OCI-LY7 (cell line): Measurements from ENCODE around the gene TMEM30B. TPM values are rescaled to one million over a fixed set of nuclear protein-coding genes. Genes with fewer than 3 reads are reported as not detected.

ENCODE experiments used
- BruUV-seq: library from RNA; stranded (reverse); fragments of 400-500 nt; replicated peaks from 2 replicates; lab custom pipeline; 2021; lab: Mats Ljungman, UMichigan
- CTCF ChIA-PET: fragments of 300-600 bp; sonication (Branson Sonifier 250); formaldehyde crosslinking; loops from one replicate; lab custom pipeline; 2022; ENCODE audit warnings: antibody characterized with exemption; ENCODE audit not compliant: unreplicated experiment; lab: Charles Lee
- POLR2A ChIA-PET: fragments of 300-600 bp; sonication (Branson Sonifier 250); formaldehyde crosslinking; loops from one replicate; lab custom pipeline; 2022; ENCODE audit warnings: antibody characterized with exemption; lab: Charles Lee
- DNase-seq: peaks from one replicate; pipeline ENCODE4 v3.0.0-alpha.2; 2015; ENCODE audit warnings: low spot score
- H2AFZ ChIP-seq: fragments of 200-600 bp; sonication (generic), shearing (Covaris generic); 2 replicates; pipeline ENCODE4 v1.6.1; 2014; ENCODE audit warnings: mild to moderate bottlenecking, antibody characterized with exemption, low read length, moderate library complexity
- H3K27ac ChIP-seq: fragments of 200-600 bp; sonication (generic); 2 replicates; pipeline ENCODE4 v1.5.1; 2014; ENCODE audit warnings: mixed run types, low read depth, mild to moderate bottlenecking, moderate library complexity, low read length, inconsistent platforms; ENCODE audit not compliant: poor library complexity, severe bottlenecking
- H3K36me3 ChIP-seq: fragments of 200-600 bp; sonication (generic); 2 replicates; pipeline ENCODE4 v1.6.1; 2014; ENCODE audit warnings: mild to moderate bottlenecking, antibody characterized with exemption, low read length, moderate library complexity, mixed read lengths; ENCODE audit not compliant: insufficient read depth
- H3K4me1 ChIP-seq: fragments of 200-600 bp; sonication (generic); 2 replicates; pipeline ENCODE4 v1.5.1; 2014; ENCODE audit warnings: mild to moderate bottlenecking, low read length; ENCODE audit not compliant: insufficient read depth, poor library complexity, severe bottlenecking
- H3K4me2 ChIP-seq: fragments of 200-600 bp; sonication (generic); 2 replicates; pipeline ENCODE4 v1.6.1; 2014; ENCODE audit warnings: mild to moderate bottlenecking, low read length
- H3K4me3 ChIP-seq: fragments of 200-600 bp; sonication (generic); 2 replicates; pipeline ENCODE4 v1.5.1; 2014; ENCODE audit warnings: mild to moderate bottlenecking, low read depth, low read length; ENCODE audit not compliant: poor library complexity, severe bottlenecking
- H3K79me2 ChIP-seq: fragments of 200-600 bp; sonication (generic); 2 replicates; pipeline ENCODE4 v1.6.1; 2016; ENCODE audit warnings: low read depth, mild to moderate bottlenecking, low read length, moderate library complexity, mixed read lengths; ENCODE audit not compliant: insufficient read depth
- H3K9me2 ChIP-seq: fragments of 200-600 bp; sonication (generic); 2 replicates; pipeline ENCODE4 v1.6.1; 2016; ENCODE audit warnings: mild to moderate bottlenecking, low read length, mixed read lengths; ENCODE audit not compliant: insufficient read depth
- H3K9me3 ChIP-seq: fragments of 200-600 bp; sonication (generic); 2 replicates; pipeline ENCODE4 v1.6.1; 2014; ENCODE audit warnings: mild to moderate bottlenecking, mixed run types, low read length, mixed read lengths
- H4K20me1 ChIP-seq: fragments of 200-600 bp; sonication (generic); 2 replicates; pipeline ENCODE4 v1.6.1; 2014; ENCODE audit warnings: mild to moderate bottlenecking, antibody characterized with exemption, low read length, moderate library complexity, mixed read lengths; ENCODE audit not compliant: insufficient read depth
- CTCF ChIP-seq: fragments of 200-600 bp; sonication (generic); conservative IDR thresholded peaks from 2 replicates; pipeline ENCODE4 v1.5.1; 2014; ENCODE audit warnings: mild to moderate bottlenecking, antibody characterized with exemption, low read length, moderate library complexity, mixed read lengths
- EZH2phosphoT487 ChIP-seq: fragments of 200-600 bp; sonication (generic); IDR thresholded peaks from 2 replicates; pipeline ENCODE4 v1.6.1; 2018; ENCODE audit warnings: low read depth, borderline replicate concordance, mild to moderate bottlenecking, mixed run types, antibody characterized with exemption, low read length, moderate library complexity, mixed read lengths
- intact Hi-C: fragments of 100-400 bp; cut with micrococcal nuclease; formaldehyde crosslinking; loops from one replicate; pipeline ENCODE4 v1.10.0; 2022; ENCODE audit not compliant: unreplicated experiment
- total RNA-seq, 2 experiments: library from RNA; depleted of rRNA in 1 of 2; stranded (reverse); fragments of >200 nt in 1 of 2; shearing (Covaris generic) in 1 of 2; gene quantifications; 2 replicates each; pipeline ENCODE4 v1.2.3, GENCODE V29; 2014 to 2022

Gene TMEM30B
- total RNA-seq, 2 experiments from 2014 or later, result not detected

GRCh38 chr14:61269321-61270083 lies 11.6 kb downstream of the TMEM30B start:
- Histone ChIP-seq H2AFZ (no peak overlapping the region), H3K4me1 (no peaks in the 10 kb centered on the region), H3K36me3 (no peaks in the 10 kb centered on the region), H3K4me2 (peak overlapping the region; percentile 35; the same call in 1 of the 2 replicates), H3K9me3 (no peaks in the 10 kb centered on the region), H3K79me2 (no peaks in the 10 kb centered on the region), H3K27ac (no peak overlapping the region), H3K9me2 (no peaks in the 10 kb centered on the region), H4K20me1 (no peaks in the 10 kb centered on the region), H3K4me3 (no peak overlapping the region)
- ChIA-PET POLR2A (no interaction called here), CTCF (interaction anchor here (0.6 to 0.8 kb wide), 2 partner anchors 11 to 15 kb away, joined by 3 read pairs; no protein-coding TSS in a partner anchor)
- peak; percentile 70 for DNase-seq
- intact Hi-C loops, result no loop called here
- TF ChIP-seq EZH2phosphoT487 (no peak), CTCF (peak; percentile 91)
- no TSS peak for BruUV-seq

- no peaks in the 10 kb centered on the region for H3K9me3 ChIP-seq
- no peaks in the 10 kb centered on the region for H3K36me3 ChIP-seq
- H4K20me1 ChIP-seq, result no peaks in the 10 kb centered on the region
- no peak for TF ChIP-seq EZH2phosphoT487
- TF ChIP-seq CTCF, result no peak
- H3K4me3 ChIP-seq, result no peak overlapping the region
- no peak overlapping the region for H3K4me2 ChIP-seq
- BruUV-seq, result no TSS peak
- no peak overlapping the region for H3K27ac ChIP-seq
- H3K79me2 ChIP-seq, result no peaks in the 10 kb centered on the region
- H2AFZ ChIP-seq, result no peak overlapping the region
- ChIA-PET CTCF (interaction anchor here (0.6 to 0.8 kb wide), 2 partner anchors 11 to 15 kb away, joined by 3 read pairs; no protein-coding TSS in a partner anchor), POLR2A (no interaction called here)
- no peaks in the 10 kb centered on the region for H3K9me2 ChIP-seq
- intact Hi-C loops, result no loop called here
- H3K4me1 ChIP-seq, result no peaks in the 10 kb centered on the region
- no peak for DNase-seq
These were observed 12.3 kb downstream of the TMEM30B start for GRCh38 chr14:61268812-61269211.
